Muscle layer of colon (tissue), 2 donors: ENCODE results near the gene TPX2.

Experiments used
- H3K27ac ChIP-seq: one replicate; pipeline ENCODE4 v1.7.0; 2013; ENCODE audit warnings: low read depth, mild to moderate bottlenecking, low read length, moderate library complexity
- H3K27me3 ChIP-seq, 2 donors: one replicate each; pipeline ENCODE4 v1.7.0; 2013; ENCODE audit warnings: low read length in 2 of 2, mild to moderate bottlenecking in 2 of 2; ENCODE audit not compliant: insufficient read depth in 2 of 2, control insufficient read depth in 1 of 2
- H3K36me3 ChIP-seq: one replicate; pipeline ENCODE4 v1.7.0; 2013; ENCODE audit warnings: mild to moderate bottlenecking, low read length; ENCODE audit not compliant: insufficient read depth
- H3K4me1 ChIP-seq: one replicate; pipeline ENCODE4 v1.7.0; 2013; ENCODE audit warnings: mild to moderate bottlenecking, low read length; ENCODE audit not compliant: insufficient read depth
- H3K4me3 ChIP-seq, 2 donors: one replicate each; pipeline ENCODE4 v1.7.0; 2013; ENCODE audit warnings: low read length in 2 of 2, low read depth in 1 of 2, mild to moderate bottlenecking in 1 of 2, moderate library complexity in 1 of 2
- H3K9ac ChIP-seq: one replicate; pipeline ENCODE4 v1.7.0; 2013; ENCODE audit warnings: low read length
- H3K9me3 ChIP-seq: one replicate; pipeline ENCODE4 v1.7.0; 2013; ENCODE audit warnings: mild to moderate bottlenecking, low read length
- donor health status: abdominal sarcoma.
- donor health status: Adenocarcinoma of cecum.

Gene TPX2

DNA sequence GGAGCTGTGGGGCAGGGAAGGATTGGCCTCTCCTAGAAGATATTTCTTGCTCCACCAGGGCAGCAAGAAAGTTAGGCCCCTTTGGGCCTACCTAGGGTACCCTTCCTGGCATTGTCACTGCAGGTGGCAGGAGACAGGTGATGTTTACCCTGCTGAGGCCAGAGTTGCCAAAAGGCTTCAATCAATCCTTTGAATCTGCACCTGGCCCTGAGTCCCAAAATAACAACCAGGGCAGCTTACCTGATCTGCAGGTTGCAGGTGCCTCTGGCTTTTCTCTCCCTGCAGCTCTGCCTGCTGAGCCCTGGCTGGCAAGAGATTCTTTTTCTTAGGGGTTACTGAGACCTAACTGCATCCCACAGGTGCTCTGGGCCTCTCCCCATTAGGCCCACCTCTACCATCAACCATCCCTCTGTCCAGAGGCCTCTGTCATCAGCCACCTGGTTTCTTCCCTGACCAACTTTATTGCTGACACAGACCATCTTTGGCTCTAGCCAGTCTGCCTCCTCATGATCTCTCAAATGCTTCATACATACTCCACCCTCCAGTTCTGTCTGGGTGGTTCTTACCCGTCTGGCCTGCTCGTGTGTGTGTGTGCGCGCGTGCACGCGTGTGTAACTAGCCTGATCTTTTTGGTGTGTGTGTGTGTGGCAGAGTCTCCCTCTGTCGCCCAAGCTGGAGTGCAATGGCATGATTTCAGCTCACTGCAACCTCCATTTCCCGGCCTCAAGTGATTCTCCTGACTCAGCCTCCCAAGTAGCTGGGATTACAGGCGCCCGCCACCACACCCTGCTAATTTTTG, 30.2 kb upstream of the TPX2 start:
- Histone ChIP-seq H3K27ac (no peak overlapping the region), H3K9me3 (no peaks in the 10 kb centered on the region), H3K4me3 (no peak overlapping the region), H3K9ac (no peak overlapping the region), H3K36me3 (peaks cover 28% of the 10 kb centered on the region), H3K27me3 (no peaks in the 10 kb centered on the region), H3K4me1 (peaks cover 37% of the 10 kb centered on the region)

DNA sequence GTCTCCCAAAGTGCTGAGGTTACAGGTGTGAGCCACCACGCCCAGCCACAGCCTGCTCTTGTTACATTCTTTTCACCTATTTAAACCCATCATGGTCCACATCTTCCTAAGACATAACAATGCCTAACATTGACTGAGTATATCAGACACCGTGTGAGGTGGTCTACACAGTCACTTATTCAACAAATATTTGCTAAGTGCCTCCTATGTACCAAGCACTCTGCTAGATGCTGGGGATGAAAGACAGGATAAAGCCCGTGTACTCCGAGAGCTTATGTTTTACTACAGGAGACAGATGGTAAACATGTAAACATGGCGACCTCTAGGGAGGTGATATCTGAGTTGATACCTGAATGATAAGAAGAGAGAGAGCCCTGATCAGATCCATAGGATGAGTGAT, 29.2 kb upstream of the TPX2 start:
- Histone ChIP-seq H3K4me1 (peaks cover 40% of the 10 kb centered on the region), H3K27ac (no peak overlapping the region), H3K36me3 (peaks cover 34% of the 10 kb centered on the region), H3K9ac (no peak overlapping the region), H3K27me3 (no peaks in the 10 kb centered on the region), H3K9me3 (no peaks in the 10 kb centered on the region), H3K4me3 (no peak overlapping the region)

DNA sequence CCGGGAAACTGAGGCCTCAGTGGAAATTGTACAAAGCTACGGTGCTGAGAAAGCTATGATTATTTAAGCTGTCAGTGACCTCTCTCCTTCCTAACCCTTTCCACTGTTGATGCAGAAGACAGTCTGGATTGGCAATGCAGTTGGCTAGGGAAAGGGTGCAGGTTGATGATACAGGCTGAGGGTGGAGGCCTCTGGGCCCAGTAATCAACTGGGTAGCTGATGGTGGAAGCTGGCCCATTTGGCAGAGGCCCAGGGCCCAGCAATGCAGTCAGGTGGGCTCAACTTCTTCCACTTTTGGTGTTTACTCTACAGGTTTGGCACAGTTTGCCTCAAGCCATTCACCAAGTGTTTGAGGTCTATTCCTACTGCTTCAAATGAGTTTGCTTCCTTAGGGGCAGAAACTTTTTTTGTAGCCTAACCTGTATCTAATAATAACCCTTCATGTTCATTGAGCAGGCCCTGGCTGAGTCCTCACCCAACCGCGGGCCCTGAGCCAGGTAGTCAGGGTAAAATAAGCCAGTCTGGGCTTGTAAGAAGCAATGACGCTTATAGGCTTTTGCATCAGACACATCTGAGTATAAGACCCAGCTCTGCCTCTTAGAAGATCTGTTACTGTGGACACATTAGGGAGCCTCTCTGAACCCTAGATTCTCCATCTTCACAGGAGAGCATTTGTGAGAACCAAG, 28.5 kb upstream of the TPX2 start:
- peak overlapping the region; percentile 56 for H3K27ac ChIP-seq
- no peaks in the 10 kb centered on the region for H3K9me3 ChIP-seq
- H3K4me1 ChIP-seq, result peaks cover 40% of the 10 kb centered on the region
- no peak overlapping the region for H3K4me3 ChIP-seq
- peaks cover 34% of the 10 kb centered on the region for H3K36me3 ChIP-seq
- H3K27me3 ChIP-seq, result no peaks in the 10 kb centered on the region
- no peak overlapping the region for H3K9ac ChIP-seq

DNA sequence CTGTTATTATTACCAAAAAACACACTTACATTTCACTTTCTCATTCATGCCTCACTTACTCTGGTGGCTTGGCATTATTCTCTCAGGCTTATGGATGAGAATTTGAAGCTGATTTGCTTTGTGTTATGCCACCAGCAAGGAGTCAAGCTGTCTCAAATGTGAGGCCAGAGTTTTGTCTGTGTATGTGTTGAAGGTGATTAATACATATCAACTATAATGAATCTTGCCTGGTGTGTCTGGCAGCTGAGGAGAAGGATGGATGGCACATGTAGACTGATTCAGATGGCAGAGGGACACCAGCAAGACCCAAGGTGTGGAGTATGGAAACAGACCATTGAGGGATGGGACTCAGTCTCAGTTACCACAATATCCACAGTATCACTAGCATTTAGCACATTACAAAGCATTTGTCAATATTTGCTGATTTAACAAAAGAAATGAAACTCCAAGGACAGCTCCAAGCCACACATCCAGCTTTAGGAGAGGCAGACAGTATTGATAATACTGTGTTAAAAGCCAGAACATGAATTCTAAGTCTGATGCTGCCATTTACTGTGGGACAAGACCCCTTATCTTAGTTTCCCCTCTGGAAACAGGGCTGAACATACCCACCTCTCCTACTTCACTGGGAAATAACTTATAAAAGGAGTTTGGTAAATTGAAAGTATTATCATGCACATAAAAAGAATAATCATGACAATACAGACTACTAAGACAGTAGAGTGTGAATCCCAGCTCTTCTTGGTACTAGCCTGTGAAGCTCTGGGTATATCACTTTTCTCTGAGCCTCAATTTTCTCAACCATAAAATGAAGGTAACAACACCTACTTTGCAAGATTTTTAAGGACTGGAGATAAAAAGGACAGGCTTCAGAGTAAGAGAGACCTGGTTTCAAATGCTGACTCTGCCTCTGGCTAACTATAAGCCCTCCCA, 27.6 kb upstream of the TPX2 start:
- no peak overlapping the region for H3K4me3 ChIP-seq

DNA sequence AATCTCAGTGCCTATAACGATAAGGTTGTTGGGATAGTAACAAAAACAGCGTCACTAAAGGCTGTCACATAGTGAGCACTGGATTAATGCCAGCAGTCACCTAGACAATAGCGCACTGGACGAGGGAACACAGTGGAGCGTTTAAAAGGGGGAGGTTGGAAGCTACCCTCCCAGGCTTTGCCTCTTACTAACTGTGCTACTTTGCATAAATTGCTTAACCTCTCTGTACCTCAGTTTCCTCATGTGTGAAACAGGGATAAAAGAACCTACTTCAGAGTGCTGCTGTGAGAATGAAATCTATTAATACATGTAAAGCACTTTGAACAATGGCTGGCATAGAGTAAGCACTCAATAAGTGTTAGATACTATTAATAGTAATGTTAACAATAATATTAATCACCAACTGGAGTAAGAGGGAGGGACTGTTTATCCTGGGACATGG, 27.0 kb upstream of the TPX2 start:
- no peaks in the 10 kb centered on the region for H3K27me3 ChIP-seq
- H3K4me1 ChIP-seq, result peaks cover 40% of the 10 kb centered on the region
- H3K27ac ChIP-seq, result peak overlapping the region; percentile 56
- H3K36me3 ChIP-seq, result peaks cover 26% of the 10 kb centered on the region
- no peak overlapping the region for H3K9ac ChIP-seq
- H3K9me3 ChIP-seq, result no peaks in the 10 kb centered on the region
- H3K4me3 ChIP-seq, result peak overlapping the region in 1 of 2 donors; percentile 26

More for the DNA sequence above, 27.6 kb upstream of the TPX2 start:
- Histone ChIP-seq H3K27ac (peak overlapping the region; percentile 56), H3K4me1 (peaks cover 40% of the 10 kb centered on the region), H3K9me3 (no peaks in the 10 kb centered on the region), H3K27me3 (no peaks in the 10 kb centered on the region), H3K9ac (no peak overlapping the region), H3K36me3 (peaks cover 33% of the 10 kb centered on the region)

DNA sequence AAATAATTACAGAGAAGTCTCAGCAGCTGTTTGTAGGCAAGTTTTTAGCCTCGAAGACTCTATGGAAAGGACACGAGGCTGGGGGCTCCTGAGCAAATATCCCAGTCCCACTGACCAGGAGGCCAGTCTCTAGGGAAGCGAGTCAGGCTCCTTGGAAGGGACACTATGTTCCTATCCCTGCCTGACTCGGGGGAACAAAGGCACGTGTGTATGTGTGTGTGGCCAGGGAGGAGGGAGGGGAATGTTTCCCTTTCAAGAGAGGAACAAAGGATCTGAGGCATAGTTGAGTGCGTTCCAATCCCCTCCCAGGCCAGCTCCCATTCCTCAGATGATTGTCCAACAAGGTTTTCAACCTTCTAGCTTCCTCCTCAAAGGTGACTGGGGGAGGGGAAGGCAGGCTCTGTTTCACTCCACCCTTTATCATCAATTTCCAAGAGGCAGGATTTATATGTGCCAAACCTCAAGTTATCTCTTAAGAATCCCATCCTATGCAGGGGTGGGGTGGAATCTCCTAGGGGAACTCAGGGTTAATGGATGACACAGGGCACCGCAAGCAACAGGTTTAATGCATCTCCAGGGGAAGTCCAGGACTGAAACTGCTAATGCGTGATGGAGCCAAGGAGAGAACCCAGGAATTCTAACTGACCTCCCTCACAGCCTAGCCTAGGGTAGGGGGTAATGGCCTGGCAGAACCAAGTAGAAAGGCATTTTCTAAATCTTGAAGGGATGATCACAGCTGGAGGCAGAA, 26.4 kb upstream of the TPX2 start:
- Histone ChIP-seq H3K4me1 (peaks cover 43% of the 10 kb centered on the region), H3K4me3 (peak overlapping the region in 1 of 2 donors; percentile 26), H3K36me3 (peaks cover 21% of the 10 kb centered on the region), H3K9ac (no peak overlapping the region), H3K27me3 (no peaks in the 10 kb centered on the region), H3K27ac (peak overlapping the region; percentile 56), H3K9me3 (no peaks in the 10 kb centered on the region)

DNA sequence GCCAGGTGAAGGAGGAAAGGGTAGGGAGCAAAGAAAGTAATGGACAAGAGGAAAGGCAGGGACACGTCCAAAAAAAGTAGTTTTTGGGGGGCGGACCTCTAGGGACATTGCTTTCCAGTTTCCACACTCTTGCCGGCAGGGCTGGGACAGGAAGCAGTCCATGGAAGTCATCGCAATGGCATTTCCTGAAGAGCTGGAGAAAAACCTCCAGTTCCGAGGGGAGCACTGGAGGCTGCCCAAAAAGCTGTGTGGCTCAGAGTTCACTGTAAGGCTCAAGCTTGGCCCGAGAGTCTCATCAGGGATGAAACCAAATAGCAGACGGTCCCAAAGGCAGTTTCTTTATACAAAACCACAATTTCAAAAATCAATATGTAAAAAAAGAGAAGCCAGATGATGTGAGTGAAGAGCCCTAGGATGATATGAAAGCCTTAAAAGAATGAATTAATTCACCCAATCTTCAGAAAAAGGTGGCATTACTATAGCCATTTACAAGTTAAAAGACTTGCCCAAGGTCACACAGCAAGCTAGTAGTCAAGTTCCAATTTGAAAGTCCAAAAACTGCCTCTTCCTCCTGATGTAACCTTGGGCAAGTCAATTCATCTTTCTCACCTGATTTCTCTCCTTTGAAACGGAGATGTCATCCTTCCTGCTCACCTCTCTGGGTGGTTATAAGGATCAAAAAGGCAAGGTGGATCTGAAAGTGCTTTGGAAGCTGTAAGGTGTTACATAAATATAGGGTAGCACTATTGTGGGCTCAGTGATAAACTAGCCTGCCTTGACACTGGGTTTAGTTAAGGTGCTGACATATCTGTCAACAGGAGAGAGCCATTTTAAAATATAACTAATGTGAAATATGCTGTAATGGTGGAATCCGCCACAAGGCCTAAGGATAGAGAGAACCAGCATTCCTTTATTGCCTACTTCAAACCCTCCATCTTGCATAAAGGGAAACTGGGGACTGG, 25.5 kb upstream of the TPX2 start:
- Histone ChIP-seq H3K4me1 (peaks cover 39% of the 10 kb centered on the region), H3K9me3 (no peaks in the 10 kb centered on the region), H3K9ac (no peak overlapping the region), H3K27me3 (no peaks in the 10 kb centered on the region), H3K36me3 (peaks cover 18% of the 10 kb centered on the region), H3K4me3 (peak overlapping the region in 1 of 2 donors; percentile 26), H3K27ac (peak overlapping the region; percentile 56)

DNA sequence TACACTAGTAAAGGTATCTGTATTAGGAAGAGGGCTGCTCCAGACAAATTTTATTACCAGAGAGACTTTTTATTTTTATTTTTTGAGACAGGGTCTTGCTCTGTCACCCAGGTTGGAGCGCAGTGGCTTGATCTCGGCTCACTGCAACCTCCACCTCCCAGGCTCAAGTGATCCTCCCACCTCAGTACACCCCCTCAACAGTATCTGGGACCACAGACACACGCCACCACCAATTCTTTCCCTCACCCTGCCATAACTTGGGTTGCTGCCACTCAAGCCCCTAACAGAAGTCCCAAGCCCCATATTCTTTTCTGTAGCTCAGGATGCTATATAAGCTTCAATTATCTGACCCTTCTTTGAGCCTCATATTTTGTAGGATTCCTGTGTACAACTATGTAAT, 23.3 kb upstream of the TPX2 start:
- no peak overlapping the region for H3K4me3 ChIP-seq
- H3K27ac ChIP-seq, result no peak overlapping the region
- no peaks in the 10 kb centered on the region for H3K9me3 ChIP-seq
- peaks cover 20% of the 10 kb centered on the region for H3K36me3 ChIP-seq
- peaks cover 59% of the 10 kb centered on the region for H3K4me1 ChIP-seq
- H3K9ac ChIP-seq, result no peak overlapping the region
- H3K27me3 ChIP-seq, result no peaks in the 10 kb centered on the region

DNA sequence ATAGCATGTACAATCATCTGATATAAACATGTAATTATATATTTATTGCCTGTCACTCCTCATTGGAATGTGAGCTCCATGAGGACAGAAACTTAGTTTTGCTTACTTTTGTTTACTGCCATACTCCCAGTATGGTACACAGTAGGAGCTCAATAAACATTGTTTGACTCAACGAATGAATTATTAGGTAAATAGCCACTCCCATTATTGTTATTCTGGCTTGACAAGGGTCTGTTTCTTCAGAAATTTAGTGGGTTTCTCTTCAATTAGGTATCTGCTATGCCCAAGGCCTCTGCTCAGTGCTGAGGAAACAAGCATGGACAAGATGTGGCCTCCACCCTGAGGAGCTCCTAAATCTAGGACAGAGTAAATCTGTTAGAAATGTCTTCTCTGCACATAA, 22.7 kb upstream of the TPX2 start:
- no peaks in the 10 kb centered on the region for H3K27me3 ChIP-seq
- H3K27ac ChIP-seq, result no peak overlapping the region
- H3K4me1 ChIP-seq, result peaks cover 63% of the 10 kb centered on the region
- H3K9ac ChIP-seq, result no peak overlapping the region
- H3K36me3 ChIP-seq, result peaks cover 14% of the 10 kb centered on the region
- no peaks in the 10 kb centered on the region for H3K9me3 ChIP-seq
- no peak overlapping the region for H3K4me3 ChIP-seq
